Amygdala (tissue), 56 donors: Measurements from ENCODE around the gene CDC42EP2.
A peak's percentile ranks its signal among the peaks of the same experiment; 100 is the strongest.

Experiments used
- DNase-seq, 56 donors: peaks; one replicate each; lab custom pipeline; 2025; lab: John Stamatoyannopoulos, UW

The CDC42EP2 gene

DNA sequence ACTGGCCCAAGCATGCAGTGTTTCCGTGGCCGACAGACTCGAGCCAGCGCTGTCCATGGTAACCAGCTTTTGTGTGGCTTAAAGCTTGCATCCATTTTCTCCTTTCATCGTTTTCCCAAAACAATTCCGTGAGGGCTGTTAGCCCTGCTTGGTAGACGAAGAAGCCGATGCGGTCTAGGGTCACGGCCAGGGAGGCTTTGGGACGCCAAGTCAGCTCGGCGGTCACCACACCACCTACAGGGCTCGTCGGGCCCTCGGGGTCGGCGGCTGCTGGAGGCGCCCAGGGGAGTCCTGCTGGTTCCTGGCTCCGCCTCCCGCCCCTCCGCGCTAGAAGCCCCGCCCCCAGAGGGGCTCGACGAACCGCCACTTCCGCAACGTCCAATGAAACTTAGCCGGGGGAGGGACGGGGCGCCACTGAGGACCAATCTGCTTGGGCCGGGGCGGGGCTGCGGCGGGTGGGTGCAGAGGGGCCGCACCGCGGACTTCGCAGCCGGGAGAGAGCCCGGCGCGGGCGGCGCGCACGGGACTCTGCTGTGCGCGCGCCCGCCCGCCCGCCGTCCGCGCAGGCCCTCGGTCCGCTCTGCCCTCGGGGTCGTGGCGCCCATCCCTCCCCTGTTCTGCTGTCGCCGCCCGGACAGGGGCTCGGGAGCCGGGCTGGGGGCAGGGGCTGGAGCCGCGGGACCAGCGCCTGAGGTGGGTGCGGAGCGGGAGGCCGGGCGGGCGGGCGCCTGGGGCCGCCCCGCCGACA is 39.8 kb downstream of the CDC42EP2 start, which contains the start of gene TIGD3:
TSS of gene TIGD3 (plus strand) at position 487 of the 748 bp plus-strand sequence. CDS start 1,058 bp downstream, outside the sequence.
- DNase-seq, result peak; percentile 51 to 98 (median 94)

DNA sequence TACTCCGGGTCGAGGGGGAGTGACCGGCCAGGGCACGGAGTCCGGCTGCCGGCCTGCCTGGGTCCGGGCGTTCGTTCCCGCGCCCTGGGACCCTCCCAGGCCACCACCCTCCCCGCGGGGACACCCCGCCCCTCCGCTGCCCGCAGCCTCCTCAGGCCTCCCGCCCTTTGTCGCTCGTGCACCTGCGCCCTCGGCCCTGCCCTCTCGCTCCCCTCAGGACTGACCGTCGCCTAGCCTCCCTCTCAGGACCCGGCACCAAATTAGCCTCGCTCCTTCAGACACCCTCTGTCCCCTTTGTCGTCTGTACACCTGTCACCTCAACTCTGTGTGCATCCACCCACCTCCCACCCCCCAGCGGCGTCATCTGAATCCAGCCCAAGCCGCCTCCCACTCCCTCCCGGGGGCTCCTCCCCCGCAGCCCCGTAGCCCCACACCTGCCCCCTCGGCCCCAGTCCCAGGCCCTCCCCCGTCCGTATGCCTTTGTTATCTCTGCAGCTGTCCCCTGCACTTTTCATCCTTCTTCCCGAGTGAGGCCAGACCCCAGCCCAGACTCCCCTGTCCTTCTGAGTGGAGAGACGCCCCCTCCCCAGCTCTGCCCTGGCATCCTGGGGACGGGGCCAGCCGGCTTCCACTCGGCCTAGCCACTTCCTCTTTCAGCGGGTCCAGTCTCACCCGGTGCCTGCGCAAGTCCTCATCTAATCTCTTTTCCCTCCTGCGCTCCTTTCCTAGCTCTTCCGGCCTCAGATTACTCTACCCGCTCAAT is 40.5 kb downstream of the CDC42EP2 start:
- DNase-seq, result peak in 4 of 56 donors; percentile 18 to 69 (median 36)

DNA sequence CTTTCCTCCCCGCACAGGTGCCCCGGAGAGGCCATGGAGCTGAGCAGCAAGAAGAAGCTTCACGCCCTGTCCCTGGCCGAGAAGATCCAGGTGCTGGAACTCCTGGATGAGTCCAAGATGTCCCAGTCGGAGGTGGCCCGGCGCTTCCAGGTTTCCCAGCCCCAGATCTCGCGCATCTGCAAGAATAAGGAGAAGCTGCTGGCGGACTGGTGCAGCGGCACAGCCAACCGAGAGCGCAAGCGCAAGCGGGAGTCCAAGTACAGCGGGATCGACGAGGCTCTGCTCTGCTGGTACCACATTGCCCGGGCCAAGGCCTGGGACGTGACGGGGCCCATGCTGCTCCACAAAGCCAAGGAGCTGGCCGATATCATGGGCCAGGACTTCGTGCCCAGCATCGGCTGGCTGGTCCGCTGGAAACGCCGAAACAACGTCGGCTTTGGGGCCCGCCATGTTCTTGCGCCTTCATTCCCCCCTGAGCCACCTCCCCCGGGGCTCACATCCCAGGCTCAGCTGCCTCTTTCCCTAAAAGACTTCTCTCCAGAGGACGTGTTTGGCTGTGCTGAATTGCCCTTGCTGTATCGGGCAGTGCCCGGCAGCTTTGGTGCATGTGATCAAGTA is 41.2 kb downstream of the CDC42EP2 start:
- DNase-seq, result peak in 9 of 56 donors; percentile 8 to 39 (median 20)

DNA sequence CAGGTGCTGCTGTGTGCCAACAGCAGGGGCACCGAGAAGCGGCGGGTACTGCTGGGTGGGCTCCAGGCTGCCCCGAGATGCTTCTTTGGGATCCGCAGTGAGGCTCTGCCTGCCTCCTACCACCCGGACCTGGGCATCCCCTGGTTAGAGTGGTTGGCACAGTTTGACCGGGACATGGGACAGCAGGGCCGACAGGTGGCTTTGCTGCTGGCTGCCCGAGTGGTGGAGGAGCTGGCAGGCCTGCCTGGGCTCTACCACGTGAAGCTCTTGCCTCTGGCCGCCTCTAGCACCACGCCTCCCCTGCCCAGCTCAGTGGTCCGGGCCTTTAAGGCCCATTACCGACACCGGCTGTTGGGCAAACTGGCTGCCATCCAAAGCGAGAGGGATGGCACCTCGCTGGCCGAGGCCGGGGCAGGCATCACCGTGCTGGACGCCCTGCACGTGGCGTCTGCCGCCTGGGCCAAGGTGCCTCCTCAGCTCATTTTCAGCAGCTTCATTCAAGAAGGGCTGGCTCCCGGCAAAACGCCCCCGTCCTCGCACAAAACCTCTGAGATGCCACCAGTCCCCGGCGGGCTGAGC is 41.8 kb downstream of the CDC42EP2 start:
- no peak for DNase-seq

DNA sequence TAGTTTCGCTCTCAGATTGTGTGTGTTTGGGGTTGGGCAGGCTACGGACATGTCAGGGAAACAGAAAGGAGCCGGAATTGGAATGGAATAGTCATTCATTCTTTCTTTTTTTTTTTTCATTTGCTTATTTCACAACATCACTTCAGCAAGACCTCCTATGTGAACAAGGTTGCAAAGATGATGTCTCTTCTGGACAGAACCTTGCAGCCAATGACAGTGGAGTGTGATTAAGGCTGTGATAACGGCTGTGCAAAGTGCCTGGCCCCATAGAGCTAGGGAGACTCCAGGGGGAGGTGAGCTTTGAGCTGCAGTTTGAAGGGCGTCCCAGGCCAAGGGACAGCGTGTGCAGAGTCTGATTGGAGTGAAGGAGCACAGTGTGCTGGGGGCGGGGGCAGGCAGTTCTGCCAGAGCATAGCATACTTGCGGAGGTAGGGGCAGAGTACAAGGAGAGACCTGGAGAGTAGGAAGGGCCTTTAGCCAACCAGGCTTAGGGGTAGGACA is 43.2 kb downstream of the CDC42EP2 start:
- DNase-seq, result no peak

DNA sequence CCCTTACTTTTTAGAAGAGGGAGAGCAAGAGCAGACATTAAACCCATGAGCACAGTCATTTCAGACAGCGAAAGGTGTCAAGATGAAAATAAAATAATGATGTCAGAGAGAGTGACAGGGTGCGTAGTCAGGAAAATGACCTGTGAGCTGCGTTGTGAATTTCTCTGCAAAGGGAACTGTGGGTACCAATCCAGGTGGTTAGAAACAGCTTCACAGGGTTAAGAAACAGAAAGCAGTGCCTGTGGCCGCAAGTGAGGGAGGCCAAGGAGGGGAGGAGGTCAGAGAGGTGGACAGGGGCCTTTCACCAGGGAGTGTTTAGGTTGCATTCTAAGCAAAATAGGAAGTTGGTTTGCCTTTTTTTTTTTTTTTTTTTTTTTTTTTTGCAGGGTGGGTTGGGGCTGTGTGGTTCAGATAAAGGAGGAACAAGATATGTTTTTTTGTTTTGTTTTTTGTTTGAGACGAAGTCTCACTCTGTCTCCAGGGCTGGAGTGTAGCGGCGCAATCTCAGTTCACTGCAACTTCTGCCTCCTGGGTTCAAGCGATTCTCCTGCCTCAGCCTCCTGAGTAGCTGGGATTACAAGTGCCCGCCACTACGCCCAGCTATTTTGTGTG is 47.8 kb downstream of the CDC42EP2 start:
- no peak for DNase-seq

DNA sequence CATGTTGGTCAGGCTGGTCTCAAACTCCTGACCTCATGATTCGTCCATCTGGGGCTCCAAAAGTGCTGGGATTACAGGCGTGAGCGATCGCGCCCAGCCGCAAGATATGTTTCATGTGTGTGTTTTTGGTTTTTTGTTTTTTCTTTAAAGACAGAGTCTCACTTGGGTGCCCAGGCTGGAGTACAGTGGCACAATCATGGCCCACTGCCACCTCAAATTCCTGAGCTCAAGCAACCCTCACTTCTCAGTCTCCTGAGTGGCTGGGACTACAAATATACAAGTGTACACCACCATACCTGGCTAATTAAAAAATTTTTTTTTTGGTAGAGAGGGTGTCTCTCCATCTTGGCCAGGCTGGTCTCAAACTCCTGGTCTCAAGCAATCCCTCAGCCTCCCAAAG is 48.3 kb downstream of the CDC42EP2 start:
- no peak for DNase-seq

DNA sequence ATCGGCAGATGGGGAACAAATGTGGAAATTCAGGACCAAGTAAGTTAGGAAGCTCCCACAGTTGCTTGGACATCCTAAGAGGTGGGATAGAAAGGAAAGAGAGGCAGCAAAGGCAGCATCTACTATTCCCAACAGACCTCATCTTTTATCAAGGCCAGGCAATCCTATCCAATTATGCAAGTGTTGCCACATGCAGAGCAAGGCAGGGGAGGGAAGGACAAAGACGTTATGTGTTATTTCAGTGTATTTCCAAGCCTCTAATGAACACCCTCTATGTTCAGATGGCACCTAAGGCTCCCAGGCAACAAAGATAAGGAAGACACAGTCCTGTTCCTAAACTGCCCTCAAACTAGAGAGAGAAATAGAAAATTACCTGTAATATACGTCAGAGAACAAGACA is 49.1 kb downstream of the CDC42EP2 start:
- no peak for DNase-seq

DNA sequence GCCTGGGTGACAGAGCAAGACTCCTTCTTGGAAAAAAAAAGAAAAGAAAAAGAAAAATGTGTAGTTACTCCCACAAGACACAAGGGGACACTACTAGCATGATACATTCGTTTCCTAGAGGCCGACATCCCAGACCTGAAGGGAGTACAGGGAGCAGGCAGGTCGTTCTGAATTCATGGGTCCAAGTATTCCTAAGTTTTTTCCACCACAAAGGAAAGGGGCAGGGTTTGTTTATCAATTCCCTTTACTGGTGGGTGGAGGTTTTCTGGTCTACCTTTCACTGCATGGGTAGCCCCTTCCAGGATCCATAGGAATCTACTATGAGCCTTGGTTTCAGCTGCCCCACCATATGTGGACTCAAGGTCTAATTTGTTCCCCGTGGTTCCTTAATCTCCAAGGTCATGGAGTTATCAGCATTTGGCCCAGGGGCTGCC is 51.7 kb downstream of the CDC42EP2 start:
- DNase-seq, result peak in 10 of 56 donors; percentile 10 to 40 (median 19)

DNA sequence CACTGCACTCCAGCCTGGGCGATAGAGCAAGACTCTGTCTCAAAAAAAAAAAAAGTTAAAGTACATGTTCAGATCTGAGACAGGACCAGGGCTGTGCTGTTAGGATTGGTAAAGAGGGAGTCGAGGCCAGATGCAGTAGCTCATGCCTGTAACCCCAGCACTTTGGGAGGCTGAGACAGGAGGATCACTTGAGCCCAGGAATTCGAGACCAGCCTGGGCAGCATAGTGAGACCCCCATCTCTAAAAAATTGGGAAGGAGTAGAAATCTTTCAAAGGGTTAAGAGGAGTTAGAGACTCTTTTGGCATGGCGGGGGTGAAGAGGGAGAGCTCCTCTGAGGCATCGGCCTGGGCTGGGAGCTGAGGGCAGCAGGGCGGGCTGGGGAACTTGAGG is 56.0 kb downstream of the CDC42EP2 start:
- no peak for DNase-seq
